ENCODE measurements around the gene ZNF830.
"Not testable (repeated sequence)": the region's sequence is repeated elsewhere in the genome, so short reads cannot be mapped to it uniquely, and the experiment has no call there.

ZNF830 gene

DNA sequence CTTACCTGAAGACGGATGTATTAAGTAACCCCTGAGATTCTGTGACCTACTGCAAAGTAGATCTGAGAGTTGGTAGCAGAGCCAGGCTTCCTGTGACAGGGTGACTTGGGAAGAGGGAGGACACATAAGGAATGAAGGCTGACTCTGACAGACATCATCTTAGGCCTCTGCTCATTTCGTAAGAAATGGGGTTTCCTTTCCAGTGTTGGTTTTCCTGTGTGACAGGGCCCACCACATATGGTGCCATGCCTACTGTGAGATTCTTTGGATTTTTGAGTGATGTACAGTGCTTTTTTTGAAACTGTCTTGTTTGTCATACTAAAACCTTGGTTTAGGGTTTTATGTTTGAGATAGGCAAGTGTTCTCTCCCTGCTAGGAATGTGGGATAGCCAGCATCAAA, 31.7 kb downstream of the ZNF830 start:
- DNase-seq: no peak

DNA sequence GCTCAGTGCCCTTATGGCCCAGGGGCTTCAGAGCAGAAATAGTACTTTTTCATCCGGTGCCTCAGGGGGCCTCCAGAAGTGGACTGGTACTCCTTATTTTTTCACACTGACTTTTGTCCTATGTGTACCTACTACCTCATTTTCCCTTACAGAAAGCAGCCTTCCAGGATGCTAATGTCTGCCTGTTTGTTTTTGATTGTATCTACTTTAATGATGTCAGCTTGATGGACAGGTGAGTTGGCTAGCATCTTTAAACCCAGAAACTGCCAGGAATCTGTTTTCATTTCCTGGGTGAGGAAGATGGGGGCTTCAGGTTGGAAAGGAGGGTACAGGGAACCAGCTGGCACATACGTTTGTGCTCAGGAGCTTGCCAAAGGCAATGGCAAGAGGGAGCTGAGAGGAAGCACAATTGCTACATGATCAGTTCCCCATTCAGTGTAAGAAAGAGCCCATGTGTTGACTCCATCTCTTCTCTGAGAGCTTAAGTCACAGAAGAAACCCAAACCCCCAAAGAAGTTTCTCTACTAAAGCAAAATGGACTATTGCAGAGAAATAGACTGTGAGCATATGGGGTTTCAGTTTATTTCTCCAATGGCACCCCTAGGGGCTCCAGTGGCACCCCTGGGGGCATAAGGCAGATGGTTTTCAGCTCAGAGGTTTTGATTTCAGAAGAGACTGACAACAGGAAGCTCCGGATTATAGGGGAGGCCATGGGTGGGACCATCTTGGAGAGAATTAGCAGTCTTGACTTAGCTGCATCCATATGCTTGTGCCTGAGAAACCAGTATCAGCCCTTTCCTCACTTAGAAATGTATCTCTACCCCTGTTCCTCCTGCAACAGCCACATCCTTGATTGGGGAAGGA, 35.3 kb downstream of the ZNF830 start:
- DNase-seq: no peak

DNA sequence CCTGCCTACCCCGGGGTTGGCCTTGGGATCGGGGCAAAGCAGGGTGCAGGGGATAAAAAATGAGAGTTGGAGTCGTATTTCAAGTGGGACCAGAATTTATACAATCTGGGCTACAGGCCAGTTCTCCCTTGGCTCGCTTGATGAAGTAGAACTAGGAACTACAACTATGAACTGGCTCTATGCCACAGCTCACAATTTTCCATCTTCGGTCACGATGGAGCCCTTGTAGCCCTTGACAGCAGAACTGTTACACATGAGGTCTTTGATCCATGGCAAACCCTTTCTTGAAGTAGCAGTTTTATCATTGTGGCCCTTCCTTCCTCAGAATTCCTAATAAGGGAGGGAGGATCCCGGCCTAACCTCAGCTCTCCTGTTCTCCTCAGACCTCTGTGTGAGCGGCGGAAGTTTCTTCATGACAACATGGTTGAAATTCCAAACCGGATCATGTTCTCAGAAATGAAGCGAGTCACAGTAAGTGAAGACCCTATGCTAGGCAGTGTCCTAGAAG, 36.1 kb downstream of the ZNF830 start:
- DNase-seq: peak; percentile 71

DNA sequence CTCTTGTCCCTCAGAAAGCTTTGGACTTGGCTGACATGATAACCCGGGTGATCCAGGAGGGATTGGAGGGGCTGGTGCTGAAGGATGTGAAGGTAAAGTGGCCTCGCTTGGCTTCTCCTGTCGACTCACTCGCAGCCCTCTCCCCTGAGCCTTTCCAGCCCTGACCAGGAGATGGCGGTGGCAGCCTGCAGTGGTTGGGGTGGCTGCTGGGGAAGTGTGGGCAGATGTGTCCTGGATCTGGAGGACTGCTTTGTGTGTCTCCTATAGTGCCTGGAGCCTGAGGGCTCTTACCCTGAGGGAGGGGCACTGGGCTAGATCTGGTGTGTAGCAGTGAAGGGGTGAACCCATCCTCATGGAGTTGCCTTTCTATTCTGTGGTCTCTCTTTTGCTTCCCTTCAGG, 36.9 kb downstream of the ZNF830 start:
- DNase-seq: peak; percentile 79

DNA sequence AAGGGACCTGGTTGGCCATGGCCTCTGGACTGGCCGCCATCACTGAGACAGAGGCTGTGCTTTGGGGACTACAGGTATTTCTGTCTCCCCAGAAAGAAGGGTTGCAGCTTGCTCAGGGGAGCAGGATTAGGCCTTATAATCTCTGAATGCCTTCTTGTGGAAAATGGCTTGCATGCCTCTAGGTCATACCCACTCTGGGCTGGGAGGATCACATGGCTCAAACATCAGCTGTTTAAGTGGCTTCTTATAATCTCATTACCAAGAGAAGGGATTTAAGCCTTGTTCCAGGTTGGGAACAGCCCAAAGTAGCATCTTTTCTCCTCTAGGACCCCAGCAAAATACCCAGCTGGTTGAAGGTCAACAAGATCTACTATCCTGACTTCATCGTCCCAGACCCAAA, 38.1 kb downstream of the ZNF830 start:
- DNase-seq: no peak

DNA sequence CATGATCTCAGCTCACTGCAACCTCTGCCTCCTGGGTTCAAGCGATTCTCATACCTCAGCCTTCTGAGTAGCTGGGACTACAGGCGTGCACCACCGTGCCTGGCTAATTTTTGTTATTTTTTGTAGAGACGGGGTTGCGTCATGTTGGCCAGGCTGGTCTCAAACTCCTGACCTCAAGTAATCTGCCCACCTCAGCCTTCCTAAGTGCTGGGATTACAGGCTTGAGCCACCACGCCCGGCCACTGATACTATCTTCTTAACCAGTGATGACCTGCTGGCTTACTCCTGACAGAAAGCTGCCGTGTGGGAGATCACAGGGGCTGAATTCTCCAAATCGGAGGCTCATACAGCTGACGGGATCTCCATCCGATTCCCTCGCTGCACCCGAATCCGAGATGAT, 39.6 kb downstream of the ZNF830 start:
- not testable (repeated sequence) for DNase-seq

DNA sequence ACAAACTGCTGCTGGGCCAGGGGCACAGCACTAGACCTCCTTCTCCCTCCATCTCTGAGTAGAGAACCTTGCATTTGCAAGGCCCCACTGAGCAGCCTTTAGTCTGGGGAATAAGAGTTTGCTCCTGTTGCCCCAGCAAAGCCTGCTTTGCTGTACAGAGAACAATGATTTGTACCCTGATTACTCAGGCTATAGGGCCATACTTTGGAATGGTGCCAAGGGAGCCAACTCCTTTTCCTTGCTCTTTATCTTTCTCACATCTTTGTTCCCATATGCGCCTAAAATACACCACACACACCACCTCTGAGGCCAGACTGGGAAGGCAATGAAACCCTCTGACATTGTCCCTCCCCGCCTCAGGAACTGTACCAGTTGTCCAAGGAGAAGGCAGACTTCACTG, 40.2 kb downstream of the ZNF830 start:
- no peak for DNase-seq

DNA sequence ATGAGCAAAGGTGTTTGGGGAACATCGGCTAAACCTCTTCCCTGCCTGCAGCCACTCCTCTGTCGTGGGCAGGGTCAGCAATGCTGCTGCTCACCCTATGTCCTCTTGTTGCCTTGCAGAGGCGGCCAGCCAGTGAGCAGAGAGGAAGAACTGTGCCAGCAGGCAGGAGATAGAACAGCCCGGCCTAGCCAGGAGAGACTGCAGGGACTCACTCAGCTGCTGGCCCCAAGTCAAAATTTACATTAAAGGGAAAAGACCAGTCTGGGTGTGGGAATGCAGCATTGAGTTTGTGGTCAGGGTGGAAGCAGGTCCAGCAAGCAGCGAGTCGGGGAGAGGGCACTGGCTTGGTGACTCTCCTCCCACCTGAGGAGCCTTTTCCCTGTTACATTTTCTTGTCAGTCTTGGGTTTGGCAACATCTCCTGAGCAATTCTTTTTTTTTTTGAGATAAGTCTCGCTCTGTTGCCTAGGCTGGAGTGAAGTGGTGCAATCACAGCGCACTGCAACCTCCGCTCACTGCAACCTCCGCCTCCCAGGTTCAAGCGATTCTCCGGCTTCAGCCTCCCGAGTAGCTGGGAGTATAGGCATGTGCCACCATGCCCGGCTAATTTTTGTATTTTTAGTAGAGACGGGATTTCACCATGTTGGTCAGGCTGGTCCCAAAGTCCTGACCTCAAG, 41.7 kb downstream of the ZNF830 start:
- no peak for DNase-seq

DNA sequence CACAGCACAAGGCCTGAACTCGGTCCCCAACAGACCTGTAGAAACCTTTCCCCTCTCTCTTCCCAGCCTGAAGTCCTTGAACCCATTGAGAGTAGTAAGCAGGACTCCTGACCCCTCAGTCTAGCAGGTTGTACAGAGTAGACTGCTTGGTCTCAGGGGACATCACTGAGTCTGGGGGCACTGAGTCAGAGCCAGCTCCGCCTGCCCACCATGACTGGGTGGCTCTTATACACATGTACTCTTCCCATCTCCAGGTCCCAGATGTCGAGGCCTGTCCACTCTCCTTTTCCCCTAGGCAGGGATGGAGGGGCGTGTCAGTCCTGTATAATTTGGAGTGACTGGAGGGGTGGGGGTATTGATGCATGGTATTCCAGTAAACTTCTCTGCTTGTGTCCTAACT, 42.4 kb downstream of the ZNF830 start:
- no peak for DNase-seq

DNA sequence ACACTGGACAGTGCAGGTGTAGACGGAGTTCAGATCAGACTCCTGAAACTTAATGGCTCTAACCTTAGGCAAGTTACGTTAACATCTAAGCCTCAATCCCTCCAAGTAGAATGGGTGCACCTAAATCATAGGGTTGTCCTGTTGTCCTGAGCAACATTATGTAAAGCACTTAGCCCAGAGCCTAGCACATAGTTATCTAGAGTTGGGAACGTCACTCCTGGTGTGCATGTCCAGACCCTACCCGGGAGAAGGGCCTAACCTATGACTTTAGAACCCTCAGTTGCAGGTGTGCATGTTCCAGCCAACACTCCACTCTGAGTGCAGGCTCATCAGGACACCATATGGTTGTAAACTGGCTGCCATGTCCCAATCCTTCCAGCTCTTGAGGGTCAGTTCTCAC, 45.0 kb downstream of the ZNF830 start:
- DNase-seq: no peak

DNA sequence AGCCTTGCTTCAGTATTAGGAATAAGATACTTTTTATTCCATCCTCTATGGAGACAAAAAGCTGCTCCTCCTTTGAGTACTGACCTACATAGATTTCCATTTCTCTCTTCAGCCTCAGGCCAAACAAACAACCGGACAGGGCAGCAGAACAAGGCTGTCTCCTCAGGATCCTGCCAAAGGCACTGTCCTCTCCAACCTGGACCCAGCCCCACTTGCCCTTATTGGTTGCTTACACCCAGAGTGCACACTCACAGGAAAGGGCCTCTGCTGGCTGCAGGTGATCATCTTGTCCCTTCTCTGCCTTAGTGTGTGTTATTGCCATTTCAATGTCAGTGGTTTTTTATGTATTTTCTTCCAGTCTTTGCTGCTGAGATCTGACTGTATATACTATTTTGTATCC, 45.6 kb downstream of the ZNF830 start:
- no peak for DNase-seq

DNA sequence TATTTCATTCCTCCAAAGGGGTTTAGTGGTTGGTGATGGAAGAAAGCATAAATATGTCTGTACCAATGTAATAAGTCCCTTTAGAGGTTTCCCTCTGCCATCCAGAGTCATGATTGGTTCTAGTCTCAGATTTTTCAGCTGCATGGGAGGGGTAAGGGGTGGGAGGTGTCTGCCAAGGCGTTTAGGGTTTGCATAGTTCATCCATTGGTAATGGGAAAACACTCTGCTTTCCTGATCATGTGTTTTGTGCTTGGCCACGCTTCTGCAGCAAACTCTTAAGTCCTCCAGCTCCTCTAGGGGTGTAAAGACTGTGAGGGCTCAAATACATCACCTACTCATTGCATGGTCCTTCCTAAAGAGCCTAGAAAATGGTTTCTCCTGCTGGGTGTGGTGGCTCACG, 48.8 kb downstream of the ZNF830 start:
- no peak for DNase-seq

DNA sequence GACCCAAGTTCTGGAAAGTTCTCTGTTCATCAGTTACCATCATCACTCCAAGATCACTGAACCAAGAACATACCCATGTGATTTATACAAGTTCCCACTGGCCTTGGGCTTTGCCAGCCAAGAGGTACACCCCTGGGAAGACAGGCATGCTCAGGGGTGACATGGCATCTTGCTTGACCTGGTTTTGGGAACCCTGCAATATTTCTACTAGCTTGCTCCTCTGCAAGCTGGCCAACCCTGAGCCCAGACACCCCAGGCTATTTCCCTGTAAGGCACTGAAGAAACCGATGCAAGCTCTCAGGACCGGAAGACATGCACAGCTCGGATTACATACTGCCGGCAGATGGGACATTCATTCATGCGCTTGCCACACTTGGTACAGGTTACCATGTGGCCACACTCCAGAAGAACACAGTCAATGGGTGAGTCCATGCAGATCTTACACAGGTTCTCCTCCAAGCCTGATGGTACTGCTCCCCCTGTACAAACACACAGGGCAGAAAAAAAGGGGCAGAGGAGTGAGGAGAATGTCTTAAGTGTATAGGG, 50.4 kb downstream of the ZNF830 start:
- no peak for DNase-seq

Data from eye (tissue), 1 donor.